Measurements from ENCODE around the gene TKTL1. TPM values are rescaled to one million over a fixed set of nuclear protein-coding genes. Genes with fewer than 3 reads are reported as not detected.

TKTL1 gene
- total RNA-seq, 4 donors from 2014 or later = not detected

- in situ Hi-C loops (cut with MboI; ENCODE audit: low pct_ligation_motif_present in 1 of 4, low pct_unique_long_range_greater_than_20kb in 1 of 4, low sequenced_read_pairs in 3 of 4) (no loop called here), intact Hi-C loops (cut with DNase I; ENCODE audit: low total_unique reads) (loop anchor here (5.0 kb wide), 1 partner anchor 44 kb away; the partner anchor contains the start of gene RPL10)
- WGBS, 2 donors (ENCODE audit: low coverage in 1 of 2) = 80% methylated on average over 18 of the region's 24 CpGs; no CpG with 5 or more reads in 1 of the 2 donors
- Histone ChIP-seq H3K36me3 (peaks cover 0 to 5% (median 0%) of the 10 kb centered on the region in 4 donors), H3K4me1 (peaks cover 0 to 11% (median 5%) of the 10 kb centered on the region in 4 donors), H3K27ac (peak overlapping the region in 3 of 4 donors; percentile 58 to 99 (median 70)), H3K9me3 (no peaks in the 10 kb centered on the region), H3K4me3 (no peak overlapping the region), H3K27me3 (no peaks in the 10 kb centered on the region)
- DNase-seq = no peak
- TF ChIP-seq POLR2A (IDR thresholded peaks at IDR 0.05) = no peak
- no peak for TF ChIP-seq POLR2AphosphoS5 (IDR thresholded peaks at IDR 0.05)
- no peak for TF ChIP-seq EP300 (IDR thresholded peaks at IDR 0.05; ENCODE audit: low read depth)
- no peak for TF ChIP-seq CTCF (IDR thresholded peaks at IDR 0.05)
These were observed 57.7 kb downstream of the TKTL1 start for GRCh38 chrX:154353172-154353843.

GRCh38 chrX:154354013-154354412 lies 58.4 kb downstream of the TKTL1 start:
- peak in 1 of 3 donors; percentile 31 for TF ChIP-seq POLR2AphosphoS5 (IDR thresholded peaks at IDR 0.05)
- no peak for TF ChIP-seq POLR2A (IDR thresholded peaks at IDR 0.05)
- TF ChIP-seq EP300 (IDR thresholded peaks at IDR 0.05; ENCODE audit: low read depth) = no peak
- no peaks in the 10 kb centered on the region for H3K9me3 ChIP-seq
- H3K36me3 ChIP-seq = peaks cover 0 to 5% (median 0%) of the 10 kb centered on the region in 4 donors
- intact Hi-C loops (cut with DNase I; ENCODE audit: low total_unique reads) (loop anchor here (5.0 kb wide), 1 partner anchor 43 kb away; the partner anchor contains the start of gene RPL10), in situ Hi-C loops (cut with MboI; ENCODE audit: low pct_ligation_motif_present in 1 of 4, low pct_unique_long_range_greater_than_20kb in 1 of 4, low sequenced_read_pairs in 3 of 4) (no loop called here)
- WGBS, 2 donors (ENCODE audit: low coverage in 1 of 2) = 77% methylated on average over 8 of the region's 14 CpGs; no CpG with 5 or more reads in 1 of the 2 donors
- no peak for DNase-seq
- H3K27me3 ChIP-seq = no peaks in the 10 kb centered on the region
- H3K4me1 ChIP-seq = peaks cover 0 to 11% (median 5%) of the 10 kb centered on the region in 4 donors
- H3K27ac ChIP-seq = peak overlapping the region in 3 of 4 donors; percentile 58 to 99 (median 70)
- no peak overlapping the region for H3K4me3 ChIP-seq

- H3K27me3 ChIP-seq = no peaks in the 10 kb centered on the region
These were observed 58.9 kb downstream of the TKTL1 start for GRCh38 chrX:154354516-154354915.

GRCh38 chrX:154355094-154355775 lies 59.6 kb downstream of the TKTL1 start:
- in situ Hi-C loops (cut with MboI; ENCODE audit: low pct_ligation_motif_present in 1 of 4, low pct_unique_long_range_greater_than_20kb in 1 of 4, low sequenced_read_pairs in 3 of 4) = no loop called here
- Histone ChIP-seq H3K4me1 (peaks cover 0 to 11% (median 5%) of the 10 kb centered on the region in 4 donors), H3K4me3 (no peak overlapping the region), H3K9me3 (no peaks in the 10 kb centered on the region), H3K27ac (peak overlapping the region; percentile 23 to 99 (median 64)), H3K27me3 (no peaks in the 10 kb centered on the region), H3K36me3 (peaks cover 0 to 5% (median 0%) of the 10 kb centered on the region in 4 donors)
- intact Hi-C loops (cut with DNase I; ENCODE audit: low total_unique reads) = no loop called here
- TF ChIP-seq POLR2AphosphoS5 (IDR thresholded peaks at IDR 0.05) = no peak
- no peak for TF ChIP-seq POLR2A (IDR thresholded peaks at IDR 0.05)
- no peak for TF ChIP-seq EP300 (IDR thresholded peaks at IDR 0.05; ENCODE audit: low read depth)
- TF ChIP-seq CTCF (IDR thresholded peaks at IDR 0.05) = no peak
- WGBS, 2 donors (ENCODE audit: low coverage in 1 of 2) = 83% methylated on average over 23 of the region's 30 CpGs; no CpG with 5 or more reads in 1 of the 2 donors
- DNase-seq = no peak

More at GRCh38 chrX:154354516-154354915, 58.9 kb downstream of the TKTL1 start:
- intact Hi-C loops (cut with DNase I; ENCODE audit: low total_unique reads) = loop anchor here (5.0 kb wide), 1 partner anchor 43 kb away; the partner anchor contains the start of gene RPL10
- Histone ChIP-seq H3K4me3 (no peak overlapping the region), H3K36me3 (peaks cover 0 to 5% (median 0%) of the 10 kb centered on the region in 4 donors), H3K4me1 (peaks cover 0 to 11% (median 5%) of the 10 kb centered on the region in 4 donors), H3K9me3 (no peaks in the 10 kb centered on the region), H3K27ac (peak overlapping the region in 3 of 4 donors; percentile 58 to 99 (median 70))
- WGBS, 2 donors (ENCODE audit: low coverage in 1 of 2) = 83% methylated on average over 13 of the region's 13 CpGs; no CpG with 5 or more reads in 1 of the 2 donors
- DNase-seq = no peak
- TF ChIP-seq POLR2A (IDR thresholded peaks at IDR 0.05) (no peak), EP300 (IDR thresholded peaks at IDR 0.05; ENCODE audit: low read depth) (no peak), CTCF (IDR thresholded peaks at IDR 0.05) (no peak), POLR2AphosphoS5 (IDR thresholded peaks at IDR 0.05) (no peak)
- in situ Hi-C loops (cut with MboI; ENCODE audit: low pct_ligation_motif_present in 1 of 4, low pct_unique_long_range_greater_than_20kb in 1 of 4, low sequenced_read_pairs in 3 of 4) = no loop called here

All from transverse colon (tissue), 4 donors.